Activated T-cell treated with anti-CD3 and anti-CD28 coated beads for 24 hours (primary cell): Measurements from ENCODE around the gene RTP2.
A peak's percentile ranks its signal among the peaks of the same experiment; 100 is the strongest.

Experiments used
- DNase-seq: peaks from one replicate; pipeline ENCODE4 v3.0.0-alpha.2; 2020; ENCODE audit warnings: low read depth

The RTP2 gene, protein sequence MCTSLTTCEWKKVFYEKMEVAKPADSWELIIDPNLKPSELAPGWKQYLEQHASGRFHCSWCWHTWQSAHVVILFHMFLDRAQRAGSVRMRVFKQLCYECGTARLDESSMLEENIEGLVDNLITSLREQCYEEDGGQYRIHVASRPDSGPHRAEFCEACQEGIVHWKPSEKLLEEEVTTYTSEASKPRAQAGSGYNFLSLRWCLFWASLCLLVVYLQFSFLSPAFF

DNA sequence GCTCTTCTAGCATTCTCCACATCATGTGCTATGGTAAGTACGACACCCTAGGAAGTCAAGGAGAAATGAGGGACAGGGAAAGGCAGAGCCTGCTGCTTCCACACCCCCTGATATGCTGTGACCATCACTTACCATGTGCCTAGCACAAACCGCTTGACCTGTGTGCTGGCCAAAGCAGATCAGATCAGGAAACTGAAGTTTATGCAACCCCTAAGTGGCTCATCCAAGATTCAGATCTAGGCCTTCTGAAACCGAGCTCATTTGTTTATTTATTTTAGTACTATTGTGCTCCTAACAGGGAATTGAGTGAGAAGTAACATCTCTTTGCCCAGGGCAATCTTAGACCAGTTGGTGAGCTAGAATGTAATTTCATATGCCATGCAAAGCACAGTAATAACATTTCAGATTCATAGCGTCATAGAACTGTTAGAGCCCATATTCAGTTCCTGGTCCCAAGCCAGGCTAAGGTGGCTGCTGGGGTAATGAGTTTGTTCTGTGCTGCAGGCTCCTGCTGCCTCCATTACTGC lies at the start of gene RTP2:
Gene RTP2 (minus strand): TSS at position 51 of the 527 bp plus-strand sequence. CDS start 429 bp downstream, outside the sequence.
- no peak for DNase-seq

DNA sequence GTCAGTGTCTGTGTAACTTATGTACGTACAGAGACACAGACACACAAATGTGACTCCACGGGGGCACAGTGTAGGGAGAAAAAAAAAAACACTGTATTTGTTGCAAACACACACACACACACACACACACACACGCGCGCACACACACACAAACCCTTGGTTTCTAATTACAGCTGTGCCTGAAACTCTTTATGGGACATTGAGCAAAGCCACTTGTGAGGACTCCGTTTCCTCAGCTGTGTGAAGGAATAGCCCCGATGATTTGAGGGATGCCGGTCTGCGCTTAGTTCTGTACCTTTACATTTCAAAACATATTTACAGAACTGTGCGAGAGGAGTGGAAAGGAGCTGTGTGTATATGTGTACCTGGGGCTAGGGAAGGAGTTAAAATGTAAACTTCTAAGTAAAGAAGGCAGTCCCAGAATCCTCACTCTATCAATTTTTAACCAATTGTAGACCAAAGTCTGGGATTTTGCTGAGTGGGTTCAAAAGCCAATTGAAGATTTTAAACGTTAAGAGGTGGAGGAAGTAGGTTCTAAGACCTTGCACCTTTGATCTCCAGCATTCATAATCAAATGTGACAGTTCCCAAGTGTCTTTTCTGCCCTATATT lies 48.3 kb upstream of the RTP2 start:
- DNase-seq = no peak

DNA sequence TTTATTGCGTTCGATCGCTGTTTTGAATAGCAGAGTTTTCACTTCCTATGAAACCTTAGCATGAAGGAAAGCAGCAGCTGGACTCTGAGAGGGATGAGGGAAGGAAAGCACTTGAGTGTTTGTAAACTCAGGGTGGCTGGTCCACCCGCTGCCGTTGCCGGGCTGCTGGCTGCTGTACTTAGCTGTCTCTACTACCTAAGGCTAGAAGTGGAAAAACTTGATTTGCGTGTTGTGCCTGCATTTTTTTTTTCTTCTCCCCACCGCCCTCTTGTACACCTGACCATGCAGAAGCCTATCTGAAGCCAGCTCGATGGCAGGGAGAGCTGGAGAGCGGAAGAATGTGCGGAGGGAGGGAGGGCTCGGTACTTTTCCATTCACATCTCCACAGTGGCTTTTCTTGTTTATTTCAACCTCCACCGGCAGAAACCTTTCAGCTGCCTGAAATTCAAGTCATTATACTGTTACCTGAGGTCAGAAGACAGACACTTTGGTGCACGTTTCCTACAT lies 47.7 kb upstream of the RTP2 start:
- no peak for DNase-seq

DNA sequence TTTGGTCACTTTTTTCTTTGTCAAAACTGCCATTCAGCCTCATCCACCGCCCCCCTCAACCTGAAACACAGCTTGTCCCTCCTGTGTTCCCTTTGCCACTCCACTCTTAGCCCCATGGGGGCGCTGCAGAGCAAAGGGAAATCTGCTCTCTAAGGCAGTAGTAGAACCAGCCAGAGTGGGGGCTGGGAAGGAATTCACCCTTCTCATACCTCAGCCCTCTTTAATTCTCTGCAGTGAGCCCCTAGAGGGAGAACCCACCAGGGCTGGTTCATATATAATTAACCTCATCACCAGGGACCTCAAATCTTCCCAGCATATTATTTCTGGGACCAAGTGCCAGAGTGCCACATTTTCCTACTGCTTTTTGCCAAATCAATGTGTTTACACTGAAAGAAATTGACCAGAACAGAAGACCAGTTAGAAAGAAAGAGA lies 45.7 kb upstream of the RTP2 start:
- DNase-seq = peak; percentile 88

DNA sequence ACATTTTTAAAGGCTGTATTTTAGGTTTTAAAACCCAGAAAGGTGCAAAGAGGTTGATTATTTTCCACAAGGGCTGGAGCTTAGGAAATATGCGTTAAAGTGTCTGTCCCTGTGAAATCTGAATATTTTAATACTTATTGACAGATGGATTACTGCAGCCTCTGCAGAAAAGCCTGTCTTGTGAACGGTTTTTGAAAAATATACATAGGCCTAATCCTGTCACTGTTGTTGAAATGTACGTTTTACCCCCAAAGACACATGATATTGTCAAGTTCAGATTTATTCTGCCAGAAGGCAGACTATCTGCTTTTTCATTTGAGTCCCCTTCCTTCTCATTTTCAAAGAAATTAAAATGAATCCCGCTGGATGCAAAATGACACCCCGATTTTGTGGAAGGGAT lies 45.1 kb upstream of the RTP2 start:
- no peak for DNase-seq

DNA sequence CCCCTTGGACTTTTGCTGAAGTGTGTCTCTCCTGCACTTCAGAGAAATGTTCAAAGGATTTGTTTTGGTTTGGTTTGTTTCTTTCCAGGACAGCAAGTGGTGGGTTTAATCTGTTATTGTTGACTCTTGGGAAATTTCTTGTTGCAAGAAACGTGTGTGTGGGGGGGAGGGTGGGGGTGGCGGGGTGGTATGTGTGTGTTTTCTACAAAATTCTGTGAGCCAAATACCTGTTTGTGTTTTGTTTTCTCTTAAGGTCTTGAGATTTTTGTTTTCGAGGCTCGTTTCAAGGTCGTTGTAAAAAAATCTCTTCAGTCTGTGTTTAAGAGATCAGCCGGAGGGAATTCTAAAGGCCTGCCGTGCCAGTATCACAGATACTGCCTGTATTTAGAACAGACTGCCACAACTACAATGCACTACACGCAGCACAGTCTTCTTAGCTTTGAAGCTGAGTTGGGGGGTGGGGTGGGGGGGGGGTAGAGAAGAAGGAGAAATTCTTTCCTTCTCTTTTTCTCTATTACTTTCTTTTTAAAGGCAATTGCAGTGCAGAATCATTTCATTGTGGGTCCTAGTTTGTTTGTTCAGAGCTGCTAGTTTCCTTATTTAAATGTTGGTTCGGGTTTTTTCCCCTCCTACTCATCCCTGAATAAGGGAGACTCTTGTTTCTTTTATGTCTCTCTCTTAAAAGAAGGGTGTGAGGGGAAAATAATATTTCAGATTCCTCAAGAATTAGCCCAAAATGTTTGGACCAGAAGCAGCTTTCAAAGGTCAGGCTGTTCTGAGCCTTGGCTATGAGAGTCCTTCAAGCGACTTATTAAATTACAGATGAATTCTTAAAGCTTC lies 44.3 kb upstream of the RTP2 start:
- no peak for DNase-seq

DNA sequence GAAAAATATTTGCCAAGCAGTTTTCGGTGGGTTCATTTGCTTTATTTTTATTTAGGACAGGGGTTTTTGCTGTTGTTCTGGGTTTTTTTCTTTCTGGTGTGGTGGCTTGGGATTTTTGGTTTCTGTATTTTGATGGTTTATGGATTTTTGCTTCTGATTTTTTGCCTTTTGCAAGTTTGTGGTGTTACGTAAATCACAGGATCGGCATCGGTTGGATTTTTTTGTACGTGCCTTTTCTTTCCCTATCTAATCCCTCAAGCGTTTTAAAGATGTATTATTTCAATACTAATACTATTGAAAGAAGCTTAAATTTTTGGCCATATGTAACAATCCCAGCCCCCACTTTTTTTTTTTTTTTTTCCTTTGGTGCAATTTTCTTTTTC lies 43.7 kb upstream of the RTP2 start:
- no peak for DNase-seq

DNA sequence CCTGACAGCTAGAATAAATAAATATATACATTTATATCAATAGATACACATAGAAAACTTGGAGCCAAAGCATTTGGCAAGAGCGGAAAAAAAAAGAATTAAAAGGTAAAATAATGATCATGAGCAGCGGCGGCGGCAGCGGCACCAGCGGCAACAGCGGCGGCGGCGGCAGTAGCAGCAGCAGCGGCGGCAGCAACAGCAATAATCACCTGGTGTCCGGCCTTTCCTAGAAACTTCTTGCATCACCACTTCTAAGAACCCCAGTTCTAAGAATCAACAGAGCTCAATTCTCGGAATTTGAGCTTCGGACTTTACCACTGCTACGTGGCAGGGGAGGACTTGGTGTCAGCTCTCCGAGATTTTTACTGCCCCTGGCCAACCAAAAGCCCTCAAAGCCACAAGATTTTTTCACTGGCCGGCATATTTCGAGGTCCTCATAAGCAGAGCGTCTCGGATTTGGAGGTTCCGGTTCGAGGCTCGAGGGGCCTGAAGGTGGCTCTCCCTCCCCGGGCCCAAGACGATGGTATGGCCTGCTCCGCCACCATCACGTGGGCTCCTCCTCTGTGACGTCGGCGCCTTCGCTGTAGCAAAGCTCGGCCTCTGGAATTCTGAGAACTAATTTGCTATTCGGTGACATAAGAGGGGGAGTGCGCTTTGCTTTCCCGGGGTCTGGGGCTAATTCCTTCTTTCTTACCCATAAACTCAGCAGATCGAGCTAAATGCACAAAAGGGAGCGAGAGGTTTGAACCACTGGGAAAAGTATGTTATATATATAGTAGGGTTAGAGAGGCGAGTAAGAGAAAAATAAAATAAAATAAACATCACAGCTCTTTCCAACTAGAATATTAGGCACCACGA lies 43.1 kb upstream of the RTP2 start, which contains the start of gene BCL6:
Gene BCL6 (minus strand): TSS at position 268 of the 858 bp plus-strand sequence. CDS start 11,775 bp downstream, outside the sequence.
- peak; percentile 80 for DNase-seq

DNA sequence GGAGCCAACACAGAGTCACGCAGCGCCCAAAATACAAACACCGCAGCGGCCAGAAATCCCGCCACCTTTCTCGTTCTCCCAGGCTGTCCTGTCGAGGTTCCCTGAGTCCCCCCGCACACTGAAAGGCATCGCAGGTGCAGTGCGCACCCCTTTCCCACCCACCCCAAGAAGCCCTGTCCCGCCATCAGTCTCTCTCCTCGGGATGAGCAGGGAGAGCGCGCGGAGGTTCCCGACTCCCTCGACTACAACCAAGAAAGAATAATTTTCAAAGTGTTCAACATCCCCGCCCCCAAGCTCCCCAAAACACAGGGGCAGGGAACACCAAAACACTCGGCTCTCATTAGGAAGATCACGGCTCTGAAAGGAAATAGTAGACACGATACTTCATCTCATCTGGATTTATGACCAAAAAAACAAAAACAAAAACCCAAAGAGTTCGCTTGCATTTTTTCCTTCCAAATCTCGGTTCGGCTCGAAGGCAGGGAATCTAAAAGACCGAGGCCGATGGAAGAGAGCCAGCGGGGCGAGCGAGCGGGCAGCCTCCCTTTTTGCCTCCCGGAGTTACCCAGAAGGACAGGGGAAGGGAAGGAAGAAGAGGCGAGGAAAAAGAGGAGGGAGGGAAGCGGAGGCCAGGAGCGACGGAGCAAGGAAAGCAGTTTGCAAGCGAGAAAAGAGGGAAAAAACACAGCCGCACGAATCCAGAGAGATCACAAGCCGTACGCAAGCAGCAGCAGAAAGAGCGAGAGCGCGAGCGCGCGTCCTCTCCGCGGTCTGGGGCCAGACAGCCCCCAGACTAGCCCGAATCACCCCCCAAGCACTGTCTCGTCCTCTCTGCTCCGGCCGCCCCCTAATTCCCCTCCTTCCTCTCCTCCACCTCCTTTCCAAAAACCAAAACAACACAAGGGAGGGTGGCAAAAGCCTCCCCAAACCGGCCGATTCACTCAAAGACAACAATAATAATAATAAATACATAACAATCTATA lies 42.1 kb upstream of the RTP2 start:
- peak; percentile 36 for DNase-seq

DNA sequence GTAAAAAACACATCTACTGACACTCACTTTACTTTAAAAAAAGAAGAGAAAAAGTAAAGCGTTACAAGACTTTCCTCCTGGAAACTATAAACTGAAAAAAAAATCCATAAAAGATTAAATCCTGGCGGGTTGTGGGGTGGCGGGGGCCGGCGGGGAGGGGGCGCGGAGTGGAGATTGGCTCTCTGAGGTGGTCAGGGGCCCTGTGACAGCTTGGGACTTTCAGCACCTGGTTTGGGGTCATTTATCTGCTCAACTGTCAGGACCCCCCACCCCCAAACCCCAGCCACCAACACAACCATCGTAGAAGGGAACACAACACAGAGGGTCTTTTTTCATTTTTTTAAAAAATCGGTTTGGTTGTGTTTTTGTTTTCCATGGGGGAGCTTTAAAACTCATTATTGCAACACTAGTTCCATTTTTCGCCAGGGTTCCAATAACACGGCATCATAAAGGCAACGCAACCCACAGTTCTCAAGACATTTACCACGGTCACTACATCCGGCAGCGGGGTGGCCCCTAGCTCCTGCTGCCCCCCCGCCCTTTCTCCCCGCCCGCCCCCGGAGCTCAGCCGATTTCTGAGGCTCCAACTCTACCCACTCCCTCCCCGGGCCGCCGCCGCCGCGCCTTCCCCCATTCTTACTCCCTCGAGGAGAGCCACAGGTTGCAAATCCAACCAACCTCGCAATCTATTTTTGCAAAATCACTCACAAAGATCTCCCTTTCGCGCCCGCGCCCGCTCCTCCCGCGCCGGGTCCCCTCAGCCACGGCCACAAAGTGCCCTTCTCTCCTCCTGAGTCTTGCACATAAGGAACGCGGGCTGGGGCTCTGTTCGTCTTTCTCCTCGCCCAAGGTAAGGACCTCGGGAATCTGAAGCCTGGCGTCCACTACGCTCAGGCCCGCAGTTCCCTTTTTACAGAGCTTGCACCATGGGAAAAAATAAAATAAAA lies 41.1 kb upstream of the RTP2 start:
- peak; percentile 42 for DNase-seq

DNA sequence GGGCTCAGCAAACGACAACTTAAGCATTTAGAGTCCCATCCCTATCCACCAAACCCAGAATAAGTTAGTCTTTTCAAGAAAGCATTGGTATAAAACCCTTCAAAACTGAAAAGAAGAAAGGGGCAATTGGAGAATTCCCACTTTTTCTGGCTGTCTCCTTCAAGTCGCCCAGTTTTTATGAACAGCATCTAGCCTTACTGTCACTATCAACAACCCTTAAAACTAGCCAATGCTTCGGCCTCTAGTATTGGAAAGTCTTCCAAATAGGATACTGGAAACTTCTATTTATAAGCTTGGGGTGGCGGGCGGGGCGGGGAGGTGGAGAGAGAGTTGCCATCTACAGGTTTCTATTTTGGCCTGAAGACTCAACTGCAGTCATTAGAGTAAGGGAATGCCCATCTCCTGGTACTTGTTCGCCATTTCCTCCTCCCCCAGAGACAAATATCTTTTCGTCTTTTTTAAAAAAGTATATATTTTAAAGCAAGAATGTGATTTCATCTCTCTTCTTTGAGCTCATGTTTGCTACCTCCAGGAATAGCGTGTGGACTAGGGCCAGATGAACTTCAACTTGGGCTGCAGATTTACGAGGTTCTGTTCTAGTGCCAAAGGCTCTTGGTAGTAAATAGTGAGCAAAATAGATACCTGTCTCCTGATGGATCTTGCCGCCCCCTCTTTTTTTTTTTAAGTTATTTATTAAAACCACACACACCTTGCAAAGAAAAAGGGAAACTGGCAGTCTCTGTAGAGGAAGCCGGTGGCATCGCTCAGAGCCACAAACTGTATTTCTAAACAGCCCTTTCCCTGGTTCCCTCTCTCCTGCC lies 40.2 kb upstream of the RTP2 start:
- DNase-seq = no peak

DNA sequence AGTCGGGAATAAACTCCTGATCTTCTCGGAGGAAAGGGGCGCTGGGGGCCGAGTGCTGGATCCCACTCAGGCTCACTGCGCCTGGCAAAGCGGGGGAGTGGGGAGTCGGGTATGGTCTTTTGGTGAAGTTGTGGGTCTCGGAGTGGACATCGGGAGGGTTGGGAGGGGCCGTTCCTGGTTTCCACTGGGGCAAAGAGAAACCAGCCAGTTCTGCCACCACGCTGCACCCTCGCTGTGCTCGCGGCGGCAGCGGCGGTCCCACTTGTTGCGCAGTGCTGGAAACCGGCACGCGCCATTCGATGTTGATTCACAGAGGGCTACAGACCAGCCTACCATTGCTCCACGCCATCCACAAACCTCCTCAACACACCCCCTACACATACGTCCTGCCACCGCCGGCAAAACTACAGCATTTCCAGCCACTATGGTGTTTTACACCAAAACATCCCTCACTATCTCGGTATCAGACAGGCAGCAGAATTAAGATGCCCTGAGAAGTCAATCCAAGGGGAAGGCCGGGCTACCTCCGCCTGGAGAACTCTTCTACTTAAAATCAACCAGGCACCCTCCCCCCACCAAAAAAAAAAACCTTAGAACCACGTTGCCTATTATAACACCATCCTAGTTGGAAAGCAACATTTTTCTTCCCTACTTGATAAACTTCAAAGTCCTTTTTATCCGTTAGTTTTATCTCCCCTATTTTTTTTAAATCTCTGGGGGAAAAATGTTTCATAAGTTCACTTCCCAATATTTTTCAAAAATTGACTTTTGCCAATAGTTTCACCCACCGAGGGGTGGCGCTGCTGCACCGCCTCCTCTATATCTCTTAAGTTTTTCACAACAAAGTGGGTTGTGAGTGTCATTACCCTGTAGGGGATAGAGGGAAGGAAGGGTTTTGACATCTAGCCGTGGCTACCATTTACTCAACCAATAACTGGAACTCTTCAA lies 39.3 kb upstream of the RTP2 start:
- peak; percentile 66 for DNase-seq

DNA sequence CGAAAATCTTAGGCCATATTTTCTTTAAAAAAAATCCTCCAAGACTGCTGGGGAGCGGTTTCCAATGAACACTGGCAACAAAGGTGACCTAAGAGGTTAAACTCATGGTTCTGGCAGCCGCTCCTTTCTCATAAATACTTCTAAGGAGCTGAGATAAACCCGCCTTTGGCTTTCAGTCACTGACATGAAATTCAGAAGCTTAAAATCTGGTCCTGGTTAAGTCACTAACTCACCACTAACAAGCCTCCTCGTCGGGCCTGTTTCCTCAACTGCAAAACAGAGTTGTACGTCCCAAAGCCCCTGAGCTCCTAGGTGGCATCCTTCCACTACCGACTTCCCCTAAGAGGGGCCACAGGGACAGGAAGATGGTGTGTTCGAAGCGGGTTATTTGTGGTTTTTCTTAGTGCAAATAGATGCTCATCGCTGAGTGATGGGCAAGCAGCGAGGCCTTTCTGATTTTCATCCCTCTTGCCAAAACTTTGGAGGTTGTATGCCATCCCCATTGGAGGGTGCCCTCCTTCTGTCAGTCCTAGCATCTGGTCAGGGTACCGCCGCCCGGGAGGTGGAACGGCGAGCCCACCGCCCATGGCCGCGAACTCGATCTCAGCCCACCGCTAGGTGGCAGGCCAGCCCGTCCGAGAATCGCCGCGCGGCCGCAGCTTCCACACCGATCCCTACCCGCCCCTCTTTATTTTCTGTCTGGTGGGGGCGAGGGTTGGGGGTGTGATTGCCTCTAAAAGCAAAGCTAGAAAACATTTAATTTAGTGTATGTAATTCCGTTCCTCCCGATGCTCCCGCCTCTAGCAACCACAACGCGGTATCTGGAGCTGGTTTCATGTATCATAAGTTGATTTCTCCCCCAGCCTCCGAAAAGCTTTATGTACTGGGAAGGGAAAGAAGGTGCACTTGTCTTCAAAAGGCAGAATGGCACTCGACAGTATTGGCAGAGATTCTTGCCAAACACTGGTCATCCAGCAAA lies 38.4 kb upstream of the RTP2 start:
- DNase-seq = peak; percentile 60

DNA sequence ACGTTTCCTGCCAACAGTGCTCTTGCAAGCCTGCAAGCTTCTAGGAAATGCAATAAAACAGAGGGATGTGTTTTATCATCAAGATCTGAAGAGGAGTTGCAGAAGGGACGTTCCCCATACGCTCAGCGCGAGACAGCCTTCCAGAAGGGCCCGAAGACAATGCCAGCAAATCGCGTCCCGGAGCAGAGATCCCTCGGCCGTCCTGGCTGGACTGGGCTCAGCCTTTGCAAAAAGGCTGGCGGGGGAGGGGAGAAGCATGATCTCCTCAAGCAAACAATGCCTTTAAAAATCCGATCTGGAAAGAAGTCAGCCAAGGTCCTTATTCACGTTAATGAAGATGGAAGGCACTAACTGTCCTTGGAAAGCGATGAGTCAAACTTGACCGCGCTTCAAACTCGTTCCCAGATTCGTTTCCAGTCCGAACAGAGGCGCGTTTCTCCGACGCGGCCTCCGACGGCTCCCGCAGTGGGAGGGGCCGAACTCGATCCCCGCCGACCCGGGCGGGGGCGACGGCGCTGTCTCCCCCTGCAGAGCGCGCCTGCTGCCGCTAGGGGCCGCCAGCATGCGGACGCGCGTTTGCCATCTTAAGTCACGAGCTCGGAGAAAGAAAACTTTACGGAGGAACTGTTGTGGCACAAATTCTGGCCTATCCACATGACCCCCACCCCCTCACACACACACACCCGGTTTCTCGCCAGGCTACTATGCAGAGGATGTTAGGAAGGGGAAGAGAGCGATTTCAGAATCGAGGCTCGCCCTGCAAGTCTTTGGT lies 37.4 kb upstream of the RTP2 start:
- peak; percentile 71 for DNase-seq

DNA sequence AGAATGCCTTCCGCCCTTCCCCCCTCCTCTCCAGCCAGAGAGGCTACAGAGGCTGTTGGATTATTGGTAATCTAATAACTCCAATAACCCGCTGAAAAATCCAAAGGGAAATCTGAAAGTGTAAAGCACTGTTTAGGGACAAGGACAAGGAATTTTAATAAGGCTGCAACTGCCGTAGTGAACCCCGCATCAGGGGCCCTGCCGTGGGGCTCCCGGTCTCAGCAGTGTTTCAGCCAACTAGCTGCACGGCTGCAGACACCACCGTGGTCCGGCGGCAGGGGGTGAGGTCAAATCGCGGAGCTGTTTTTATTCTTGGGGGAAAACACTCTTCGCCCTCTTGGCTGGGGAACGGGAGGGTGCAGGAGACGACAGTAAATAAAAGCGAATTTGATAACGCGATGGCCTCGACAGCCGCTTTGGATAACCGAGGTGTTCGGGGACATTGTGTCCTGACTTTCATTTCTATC lies 36.8 kb upstream of the RTP2 start:
- no peak for DNase-seq
